RCC 7860 (cell line): ENCODE results near the gene TIPARP.
A peak's percentile ranks its signal among the peaks of the same experiment; 100 is the strongest.

Experiments used
- DNase-seq: peaks from one replicate; pipeline ENCODE4 v3.0.0-alpha.2; 2015; ENCODE audit warnings: low spot score
- FAIRE-seq: peaks from 2 replicates; lab custom pipeline; 2012; peaks lifted over from hg19 to GRCh38; lab: Jason Lieb, UNC

Gene TIPARP

GRCh38 chr3:156674046-156674910 is at the start of gene TIPARP:
TIPARP (plus strand) TSS chr3:156674590; CDS start chr3:156677698, 3,108 bp downstream.
- DNase-seq = peak; percentile 95
- peak; percentile 72 for FAIRE-seq

GRCh38 chr3:156626104-156626503 is 48.3 kb upstream of the TIPARP start:
- DNase-seq (no peak), FAIRE-seq (no peak)

- FAIRE-seq (no peak), DNase-seq (no peak)
Measured at GRCh38 chr3:156627946-156628569, 46.3 kb upstream of the TIPARP start.

GRCh38 chr3:156628836-156629618 is 45.4 kb upstream of the TIPARP start:
- no peak for DNase-seq
- no peak for FAIRE-seq

- FAIRE-seq (no peak), DNase-seq (no peak)
Measured at GRCh38 chr3:156630081-156630772, 44.2 kb upstream of the TIPARP start.

GRCh38 chr3:156630773-156631093 is 43.7 kb upstream of the TIPARP start:
- FAIRE-seq (no peak), DNase-seq (no peak)

- no peak for FAIRE-seq
- no peak for DNase-seq
Measured at GRCh38 chr3:156631323-156631722, 43.1 kb upstream of the TIPARP start.

GRCh38 chr3:156632601-156633000 is 41.8 kb upstream of the TIPARP start:
- DNase-seq (no peak), FAIRE-seq (no peak)

- FAIRE-seq = no peak
- no peak for DNase-seq
Measured at GRCh38 chr3:156633335-156633734, 41.1 kb upstream of the TIPARP start.

GRCh38 chr3:156635034-156635433 is 39.4 kb upstream of the TIPARP start:
- FAIRE-seq (no peak), DNase-seq (no peak)

GRCh38 chr3:156635973-156636372 is 38.4 kb upstream of the TIPARP start:
- no peak for FAIRE-seq

GRCh38 chr3:156637480-156638022 is 36.8 kb upstream of the TIPARP start:
- FAIRE-seq (no peak), DNase-seq (no peak)

More at GRCh38 chr3:156635973-156636372, 38.4 kb upstream of the TIPARP start:
- DNase-seq = no peak

GRCh38 chr3:156638271-156638670 is 36.1 kb upstream of the TIPARP start:
- no peak for FAIRE-seq
- no peak for DNase-seq

- no peak for DNase-seq
- no peak for FAIRE-seq
Measured at GRCh38 chr3:156639414-156640023, 34.9 kb upstream of the TIPARP start.

- FAIRE-seq (no peak), DNase-seq (no peak)
Measured at GRCh38 chr3:156641618-156641975, 32.8 kb upstream of the TIPARP start.

GRCh38 chr3:156642750-156643728 is 31.4 kb upstream of the TIPARP start:
- DNase-seq (no peak), FAIRE-seq (no peak)

GRCh38 chr3:156643729-156644389 is 30.5 kb upstream of the TIPARP start:
- FAIRE-seq = no peak

GRCh38 chr3:156644958-156645357 is 29.4 kb upstream of the TIPARP start:
- no peak for DNase-seq
- no peak for FAIRE-seq

More at GRCh38 chr3:156643729-156644389, 30.5 kb upstream of the TIPARP start:
- DNase-seq = no peak

- FAIRE-seq (no peak), DNase-seq (no peak)
Measured at GRCh38 chr3:156646958-156647357, 27.4 kb upstream of the TIPARP start.
